ENCODE data around the gene SND1.

DNA sequence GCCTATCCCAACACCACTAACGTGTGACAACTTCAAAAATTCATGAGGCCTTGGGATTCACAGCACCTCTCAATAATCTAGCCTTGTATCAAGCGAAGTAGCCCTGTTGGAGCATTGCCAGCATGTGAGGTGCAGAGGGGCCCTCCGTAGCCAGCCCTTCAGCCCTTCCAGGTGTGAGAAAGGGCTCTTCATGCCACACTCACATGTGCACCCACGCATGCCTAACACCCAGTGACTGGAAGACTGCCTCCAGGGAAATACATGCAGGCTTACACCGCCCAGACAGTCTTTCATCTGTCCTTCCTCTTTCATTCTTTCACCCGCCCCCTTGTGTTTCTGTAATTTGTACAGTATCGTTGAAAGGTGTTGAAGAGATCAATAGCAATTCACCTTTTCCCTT is 353.1 kb downstream of the SND1 start:
- TF ChIP-seq CTCF (IDR thresholded peaks at IDR 0.05; ENCODE audit: extremely low read depth in 1 of 2, insufficient read depth in 1 of 2, low read depth in 1 of 2, low read length in 2 of 2) (no peak), EZH2 (IDR thresholded peaks at IDR 0.05; ENCODE audit: borderline replicate concordance, low read depth, low read length, severe bottlenecking) (no peak)

Data from endothelial cell of umbilical vein (primary cell).